Mesenchymal stem cell (in vitro differentiated cells and primary cell): ENCODE data around the gene RNF150.
A peak's percentile ranks its signal among the peaks of the same experiment; 100 is the strongest.

Experiments used
- DNase-seq: peaks from one replicate; pipeline ENCODE4 v3.0.0-alpha.2; 2013
- H2AFZ ChIP-seq: one replicate; pipeline ENCODE4 v1.6.1; 2013; ENCODE audit warnings: low read depth, mild to moderate bottlenecking, control low read depth, inconsistent platforms, low read length, moderate library complexity
- H2AK5ac ChIP-seq: 2 replicates; pipeline ENCODE4 v1.6.1; 2013; ENCODE audit warnings: low read length, moderate library complexity, mild to moderate bottlenecking, inconsistent platforms; ENCODE audit not compliant: severe bottlenecking
- H2BK120ac ChIP-seq: one replicate; pipeline ENCODE4 v1.6.1; 2013; ENCODE audit warnings: low read depth, mild to moderate bottlenecking, inconsistent platforms, low read length, moderate library complexity
- H2BK12ac ChIP-seq, 2 experiments: one replicate each; pipeline ENCODE4 v1.6.1; 2013; ENCODE audit warnings: inconsistent platforms in 2 of 2, low read length in 2 of 2, mild to moderate bottlenecking in 2 of 2, moderate library complexity in 2 of 2, control low read depth in 1 of 2
- H2BK15ac ChIP-seq: one replicate; pipeline ENCODE4 v1.6.1; 2013; ENCODE audit warnings: mild to moderate bottlenecking, low read depth, inconsistent platforms; ENCODE audit not compliant: poor library complexity, severe bottlenecking
- H2BK5ac ChIP-seq: 2 replicates; pipeline ENCODE4 v1.6.1; 2013; ENCODE audit warnings: low read depth, mild to moderate bottlenecking, low read length, control low read depth, inconsistent platforms; ENCODE audit not compliant: poor library complexity, severe bottlenecking
- H3K14ac ChIP-seq, 2 experiments: one replicate each; pipeline ENCODE4 v1.6.1; 2013; ENCODE audit warnings: inconsistent platforms in 2 of 2, low read length in 2 of 2, control low read depth in 1 of 2, mild to moderate bottlenecking in 1 of 2, moderate library complexity in 1 of 2
- H3K18ac ChIP-seq, 2 experiments: one replicate each; pipeline ENCODE4 v1.6.1; 2013; ENCODE audit warnings: inconsistent platforms in 2 of 2, low read length in 2 of 2, control low read depth in 1 of 2, low read depth in 1 of 2, mild to moderate bottlenecking in 1 of 2
- H3K23ac ChIP-seq, 2 experiments: one replicate each; pipeline ENCODE4 v1.6.1; 2013; ENCODE audit warnings: inconsistent platforms in 2 of 2, low read length in 2 of 2, mild to moderate bottlenecking in 2 of 2, moderate library complexity in 2 of 2, control low read depth in 1 of 2
- H3K27ac ChIP-seq: 2 replicates; pipeline ENCODE4 v1.5.1; 2013; ENCODE audit warnings: mild to moderate bottlenecking, moderate library complexity, low read length, control low read depth, inconsistent platforms; ENCODE audit not compliant: poor library complexity, severe bottlenecking
- H3K27me3 ChIP-seq, 2 experiments: 2 replicates each; pipeline versions ENCODE4 v1.6.1 to v1.7.0; 2013; ENCODE audit warnings: low read length in 2 of 2, mild to moderate bottlenecking in 2 of 2, moderate library complexity in 2 of 2, control low read depth in 1 of 2, inconsistent platforms in 1 of 2; ENCODE audit not compliant: control insufficient read depth in 1 of 2, insufficient read depth in 1 of 2
- H3K36me3 ChIP-seq, 2 experiments: 2 replicates each; pipeline versions ENCODE4 v1.6.1 to v1.7.0; 2013; ENCODE audit warnings: low read length in 2 of 2, control low read depth in 1 of 2, inconsistent platforms in 1 of 2, low read depth in 1 of 2, mild to moderate bottlenecking in 1 of 2; ENCODE audit not compliant: insufficient read depth in 2 of 2, control insufficient read depth in 1 of 2
- H3K4ac ChIP-seq, 2 experiments: one replicate each; pipeline ENCODE4 v1.6.1; 2013; ENCODE audit warnings: inconsistent platforms in 2 of 2, low read length in 2 of 2, mild to moderate bottlenecking in 2 of 2, moderate library complexity in 2 of 2, control low read depth in 1 of 2, low read depth in 1 of 2
- H3K4me1 ChIP-seq: 2 replicates; pipeline ENCODE4 v1.6.1; 2013; ENCODE audit warnings: low read depth, low read length, control low read depth; ENCODE audit not compliant: control insufficient read depth, insufficient read depth
- H3K4me2 ChIP-seq: 2 replicates; pipeline ENCODE4 v1.6.1; 2013; ENCODE audit warnings: low read length, mild to moderate bottlenecking, inconsistent platforms; ENCODE audit not compliant: poor library complexity, severe bottlenecking
- H3K4me3 ChIP-seq, 2 experiments: 2 replicates each; pipeline versions ENCODE4 v1.5.1 to v1.7.0; 2013; ENCODE audit warnings: low read length in 2 of 2, mild to moderate bottlenecking in 2 of 2, control low read depth in 1 of 2, low read depth in 1 of 2; ENCODE audit not compliant: insufficient read depth in 1 of 2
- H3K79me1 ChIP-seq: replicated peaks from 2 replicates; pipeline ENCODE4 v1.6.1; 2013; ENCODE audit warnings: mild to moderate bottlenecking, control low read depth, low read length, inconsistent platforms; ENCODE audit not compliant: poor library complexity, severe bottlenecking
- H3K9ac ChIP-seq: 2 replicates; pipeline ENCODE4 v1.7.0; 2013; ENCODE audit warnings: mild to moderate bottlenecking, low read length, moderate library complexity
- H3K9me3 ChIP-seq: 2 replicates; pipeline ENCODE4 v1.7.0; 2013; ENCODE audit warnings: mild to moderate bottlenecking, low read length; ENCODE audit not compliant: control insufficient read depth
- H4K8ac ChIP-seq: one replicate; pipeline ENCODE4 v1.6.1; 2013; ENCODE audit warnings: inconsistent platforms, mild to moderate bottlenecking, low read length, moderate library complexity
- H4K91ac ChIP-seq: one replicate; pipeline ENCODE4 v1.6.1; 2013; ENCODE audit warnings: mild to moderate bottlenecking, low read length, inconsistent platforms
- WGBS: methylation state at CpG from one replicate; pipeline ENCODE4 v1.1.7; 2013; ENCODE audit warnings: mixed read lengths; 5-methylcytosine and 5-hydroxymethylcytosine counted together

RNF150 gene

GRCh38 chr4:140996766-140997165, 136.5 kb downstream of the RNF150 start:
- H4K91ac ChIP-seq = no peak overlapping the region
- no peak overlapping the region for H2BK12ac ChIP-seq
- DNase-seq = peak; percentile 49
- no peak overlapping the region for H2BK15ac ChIP-seq
- H3K79me1 ChIP-seq = no peaks in the 10 kb centered on the region
- no peak overlapping the region for H3K4ac ChIP-seq
- no peaks in the 10 kb centered on the region for H3K36me3 ChIP-seq
- H3K4me3 ChIP-seq = no peak overlapping the region
- H4K8ac ChIP-seq = no peak overlapping the region
- H3K14ac ChIP-seq = no peak overlapping the region
- H2AK5ac ChIP-seq = no peak overlapping the region
- H3K18ac ChIP-seq = no peak overlapping the region
- H3K27ac ChIP-seq = peak overlapping the region; percentile 80
- no peak overlapping the region for H2BK120ac ChIP-seq
- H2AFZ ChIP-seq = no peak overlapping the region
- H3K9me3 ChIP-seq = no peaks in the 10 kb centered on the region
- H3K4me2 ChIP-seq = no peak overlapping the region
- H3K9ac ChIP-seq = no peak overlapping the region
- H3K4me1 ChIP-seq = peaks cover 4% of the 10 kb centered on the region
- H2BK5ac ChIP-seq = no peak overlapping the region
- no peaks in the 10 kb centered on the region for H3K27me3 ChIP-seq
- H3K23ac ChIP-seq = no peak overlapping the region

GRCh38 chr4:140995058-140995457, 138.2 kb downstream of the RNF150 start:
- no peak overlapping the region for H2AFZ ChIP-seq
- H2BK120ac ChIP-seq = no peak overlapping the region
- H3K4me3 ChIP-seq = no peak overlapping the region
- no peak overlapping the region for H3K23ac ChIP-seq
- H4K91ac ChIP-seq = no peak overlapping the region
- H4K8ac ChIP-seq = no peak overlapping the region
- no peak overlapping the region for H3K27ac ChIP-seq
- no peak overlapping the region for H2BK15ac ChIP-seq
- no peak overlapping the region for H2BK12ac ChIP-seq
- H3K27me3 ChIP-seq = no peaks in the 10 kb centered on the region
- H3K18ac ChIP-seq = no peak overlapping the region
- peaks cover 4% of the 10 kb centered on the region for H3K4me1 ChIP-seq
- H3K36me3 ChIP-seq = no peaks in the 10 kb centered on the region
- H3K14ac ChIP-seq = no peak overlapping the region
- no peak overlapping the region for H2BK5ac ChIP-seq
- no peaks in the 10 kb centered on the region for H3K79me1 ChIP-seq
- no peak overlapping the region for H2AK5ac ChIP-seq
- no peak overlapping the region for H3K9ac ChIP-seq
- no peak overlapping the region for H3K4me2 ChIP-seq
- no peaks in the 10 kb centered on the region for H3K9me3 ChIP-seq
- H3K4ac ChIP-seq = no peak overlapping the region
- no peak for DNase-seq
- WGBS = no CpG with 5 or more reads among the region's 1 CpG

- no peak overlapping the region for H3K27ac ChIP-seq
- peaks cover 5% of the 10 kb centered on the region for H3K4me1 ChIP-seq
- no peaks in the 10 kb centered on the region for H3K36me3 ChIP-seq
- H2BK12ac ChIP-seq = no peak overlapping the region
- no peaks in the 10 kb centered on the region for H3K79me1 ChIP-seq
- no peak overlapping the region for H2BK15ac ChIP-seq
- H2BK5ac ChIP-seq = no peak overlapping the region
- 78% methylated on average over 1 of the region's 1 CpG for WGBS
- H3K4ac ChIP-seq = no peak overlapping the region
- peak overlapping the region; percentile 74 for H2AK5ac ChIP-seq
- no peak overlapping the region for H2AFZ ChIP-seq
- no peak for DNase-seq
- no peaks in the 10 kb centered on the region for H3K9me3 ChIP-seq
- H3K4me2 ChIP-seq = peak overlapping the region; percentile 17
- H3K23ac ChIP-seq = no peak overlapping the region
- no peak overlapping the region for H3K9ac ChIP-seq
- H3K18ac ChIP-seq = no peak overlapping the region
- no peak overlapping the region for H4K8ac ChIP-seq
- no peak overlapping the region for H3K4me3 ChIP-seq
- H3K14ac ChIP-seq = no peak overlapping the region
- H4K91ac ChIP-seq = no peak overlapping the region
- no peaks in the 10 kb centered on the region for H3K27me3 ChIP-seq
- H2BK120ac ChIP-seq = no peak overlapping the region
Measured at GRCh38 chr4:140994015-140994414, 139.3 kb downstream of the RNF150 start.

- Histone ChIP-seq H3K23ac (no peak overlapping the region), H2AK5ac (no peak overlapping the region), H2BK5ac (no peak overlapping the region), H2BK12ac (no peak overlapping the region), H3K27ac (no peak overlapping the region), H3K9me3 (no peaks in the 10 kb centered on the region), H3K79me1 (no peaks in the 10 kb centered on the region), H3K27me3 (no peaks in the 10 kb centered on the region), H3K4ac (no peak overlapping the region), H3K9ac (no peak overlapping the region), H2BK120ac (no peak overlapping the region), H3K4me2 (no peak overlapping the region), H3K36me3 (no peaks in the 10 kb centered on the region), H4K91ac (no peak overlapping the region), H3K18ac (no peak overlapping the region), H4K8ac (no peak overlapping the region), H3K14ac (no peak overlapping the region), H3K4me3 (no peak overlapping the region), H2AFZ (no peak overlapping the region), H2BK15ac (no peak overlapping the region), H3K4me1 (peaks cover 5% of the 10 kb centered on the region)
- WGBS = 98% methylated on average over 2 of the region's 4 CpGs
- DNase-seq = no peak
Measured at GRCh38 chr4:140993370-140993769, 139.9 kb downstream of the RNF150 start.
